ENCODE data around the gene DSE.

- TF ChIP-seq CTCF (IDR thresholded peaks at IDR 0.05; ENCODE audit: insufficient read depth, low read length, poor library complexity, severe bottlenecking), result no peak
- no peak for TF ChIP-seq EZH2phosphoT487 (conservative IDR thresholded peaks at IDR 0.05; ENCODE audit: low read length)
Measured at GRCh38 chr6:116422238-116422637, 51.5 kb downstream of the DSE start.
